Measurements from ENCODE around the gene ZNF438.

The ZNF438 gene

DNA sequence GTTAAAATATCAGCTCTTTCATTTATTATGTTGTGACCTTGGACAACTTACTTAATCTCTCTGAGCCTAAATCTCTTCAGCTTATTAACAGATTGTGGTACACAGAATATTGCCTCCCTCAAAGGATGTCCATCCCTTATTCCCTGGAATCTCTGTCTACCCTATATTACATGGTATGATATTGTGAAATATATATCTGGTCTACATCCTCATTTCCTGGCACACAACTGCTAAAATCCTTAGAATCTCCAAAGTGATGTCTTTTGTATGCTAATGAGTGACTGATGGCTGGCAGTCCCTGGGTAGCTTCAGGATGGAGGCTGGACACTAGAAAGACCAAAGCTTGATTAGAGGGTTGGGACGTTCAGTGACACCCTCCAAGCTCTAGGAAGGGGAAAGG, 25.8 kb downstream of the ZNF438 start:
- Mint-ChIP-seq H3K27ac (peak overlapping the region; percentile 42), H3K36me3 (no peaks in the 10 kb centered on the region), H3K4me3 (no peak overlapping the region), H3K4me1 (peaks cover 18% of the 10 kb centered on the region), H3K9me3 (no peaks in the 10 kb centered on the region), H3K27me3 (no peaks in the 10 kb centered on the region)

DNA sequence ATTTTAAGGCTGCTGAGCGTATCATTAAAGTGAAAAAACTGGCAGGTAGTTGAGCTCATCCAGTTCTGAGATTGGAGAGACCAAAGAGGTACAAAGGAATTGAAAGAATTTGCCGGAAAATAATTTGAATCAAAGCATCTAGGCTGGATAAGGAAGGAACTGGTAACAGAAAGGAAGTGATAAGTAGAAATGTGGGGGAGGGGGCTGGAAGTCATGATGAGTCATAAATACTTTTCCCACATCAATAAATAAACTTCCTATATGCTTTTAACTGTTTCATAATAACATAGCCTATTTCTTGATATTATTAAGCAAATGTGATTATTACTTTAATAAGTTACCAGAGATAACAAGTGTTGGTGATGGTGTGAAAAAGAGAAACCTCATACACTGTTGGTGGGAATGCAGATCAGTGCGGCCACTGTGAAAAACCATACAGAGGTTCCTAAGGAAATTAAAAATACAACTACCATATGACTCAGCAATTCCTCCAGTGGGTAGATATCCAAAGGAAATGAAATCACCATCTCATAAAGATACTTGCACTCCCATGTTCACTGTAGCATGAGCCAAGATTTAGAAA, 27.0 kb downstream of the ZNF438 start:
- Mint-ChIP-seq H3K27ac (no peak overlapping the region), H3K9me3 (no peaks in the 10 kb centered on the region), H3K27me3 (no peaks in the 10 kb centered on the region), H3K4me3 (no peak overlapping the region), H3K36me3 (no peaks in the 10 kb centered on the region), H3K4me1 (peaks cover 26% of the 10 kb centered on the region)

DNA sequence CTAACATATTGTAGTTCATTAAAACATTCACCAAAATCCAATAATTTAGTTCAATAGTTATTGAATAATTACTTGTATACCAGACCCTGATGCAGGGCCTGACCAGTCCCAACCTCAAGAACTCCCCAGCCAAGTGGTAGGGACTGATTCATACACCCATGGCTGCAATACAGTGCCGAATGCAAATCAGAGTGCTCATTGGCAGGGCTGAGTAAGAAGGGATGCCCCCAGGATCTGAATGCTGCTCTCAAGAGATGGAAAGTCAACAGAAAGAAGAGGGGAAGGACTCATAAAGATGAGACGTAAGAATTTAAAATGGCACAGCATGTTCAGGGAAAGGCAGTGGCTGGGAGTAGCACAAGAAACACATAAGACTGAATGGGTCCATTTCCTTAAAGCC, 29.9 kb downstream of the ZNF438 start:
- Mint-ChIP-seq H3K27me3 (no peaks in the 10 kb centered on the region), H3K27ac (no peak overlapping the region), H3K9me3 (no peaks in the 10 kb centered on the region), H3K4me3 (no peak overlapping the region), H3K36me3 (peaks cover 2% of the 10 kb centered on the region), H3K4me1 (peaks cover 49% of the 10 kb centered on the region)

DNA sequence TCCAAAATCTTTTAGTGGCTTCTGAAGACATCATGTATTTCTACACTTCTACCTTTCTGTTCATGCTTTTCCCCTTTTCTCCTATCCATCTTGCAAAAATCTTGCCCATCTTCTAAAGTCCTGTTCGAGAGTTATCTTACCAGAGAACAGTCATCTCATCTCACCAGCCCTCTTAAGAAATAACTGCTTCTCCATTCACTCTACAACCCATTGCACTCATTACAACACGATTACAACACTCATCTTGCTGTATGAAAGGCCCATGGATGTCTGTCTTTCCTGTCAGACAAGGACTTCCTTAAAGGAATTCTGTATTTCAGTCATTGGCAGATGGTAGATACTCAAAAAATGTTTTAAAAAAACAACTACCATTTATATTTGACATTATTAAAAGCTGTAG, 30.8 kb downstream of the ZNF438 start:
- Mint-ChIP-seq H3K27me3 (no peaks in the 10 kb centered on the region), H3K27ac (no peak overlapping the region), H3K4me3 (no peak overlapping the region), H3K4me1 (peaks cover 56% of the 10 kb centered on the region), H3K9me3 (no peaks in the 10 kb centered on the region), H3K36me3 (peaks cover 2% of the 10 kb centered on the region)

DNA sequence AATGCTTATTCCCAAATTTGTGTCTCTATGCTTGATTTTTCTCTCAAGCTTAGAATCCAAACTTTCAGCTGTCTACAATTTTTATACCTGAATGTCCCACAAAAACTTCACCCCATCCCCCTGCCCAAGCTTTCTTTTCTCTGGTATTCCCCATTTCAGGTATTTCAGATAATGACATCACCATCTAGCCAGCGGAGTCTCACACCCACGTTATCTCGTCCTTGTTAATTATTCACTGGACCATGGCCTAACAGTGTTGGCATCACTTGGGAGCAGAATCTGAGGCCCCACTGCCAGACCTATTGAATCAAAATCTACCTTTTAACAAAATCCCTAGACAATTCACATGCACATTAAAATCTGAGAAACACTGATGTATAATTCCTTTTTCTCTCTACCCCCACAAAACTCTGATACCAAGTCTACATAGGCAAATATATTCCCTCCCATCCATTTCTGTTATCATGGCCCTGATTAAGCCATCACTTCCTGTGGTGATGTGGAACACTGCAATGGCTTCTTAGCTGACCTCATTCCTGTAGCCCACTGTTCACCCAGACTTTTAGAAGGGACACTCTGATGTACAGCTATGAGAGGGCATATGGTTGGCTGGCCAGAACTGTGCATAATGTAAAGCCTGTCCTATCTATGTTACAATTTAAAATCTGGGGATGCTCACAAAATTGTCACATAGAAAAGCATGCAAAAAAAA, 31.4 kb downstream of the ZNF438 start:
- Mint-ChIP-seq H3K27me3 (no peaks in the 10 kb centered on the region), H3K4me1 (peaks cover 53% of the 10 kb centered on the region), H3K9me3 (peaks cover 5% of the 10 kb centered on the region), H3K36me3 (peaks cover 2% of the 10 kb centered on the region), H3K4me3 (no peak overlapping the region), H3K27ac (no peak overlapping the region)

DNA sequence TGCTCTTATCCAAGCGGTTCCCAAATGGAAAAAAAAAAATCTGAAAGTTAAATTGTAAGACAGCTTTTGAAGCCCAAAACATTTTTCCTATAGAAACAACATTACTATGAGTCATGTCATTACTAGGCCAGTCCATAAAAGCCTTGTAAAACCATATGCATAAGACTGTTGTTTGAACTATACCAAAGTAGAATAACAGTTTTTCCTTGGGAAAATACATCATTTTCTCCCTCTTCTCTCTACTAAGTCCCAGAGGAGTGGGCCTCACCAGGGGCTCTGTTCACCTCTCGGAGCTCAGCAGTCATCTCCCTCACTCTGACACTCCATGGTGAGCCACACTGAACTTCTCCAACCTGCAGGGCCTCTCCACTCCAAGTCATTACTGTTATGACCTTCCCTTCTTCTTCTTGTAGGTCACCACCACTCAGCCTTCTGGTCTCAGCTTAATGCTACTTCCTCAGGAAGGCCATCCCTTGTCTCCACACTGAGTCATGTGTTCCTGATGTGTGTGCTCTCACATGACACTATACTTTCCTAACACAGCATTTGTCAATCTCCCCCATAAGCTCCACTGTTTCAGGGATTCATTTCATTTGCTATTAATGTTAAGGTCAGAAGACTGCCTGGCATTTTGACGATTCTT, 32.5 kb downstream of the ZNF438 start:
- Mint-ChIP-seq H3K9me3 (peaks cover 5% of the 10 kb centered on the region), H3K36me3 (peaks cover 4% of the 10 kb centered on the region), H3K27me3 (no peaks in the 10 kb centered on the region), H3K4me3 (peak overlapping the region; percentile 80), H3K27ac (peak overlapping the region; percentile 5), H3K4me1 (peaks cover 43% of the 10 kb centered on the region)

DNA sequence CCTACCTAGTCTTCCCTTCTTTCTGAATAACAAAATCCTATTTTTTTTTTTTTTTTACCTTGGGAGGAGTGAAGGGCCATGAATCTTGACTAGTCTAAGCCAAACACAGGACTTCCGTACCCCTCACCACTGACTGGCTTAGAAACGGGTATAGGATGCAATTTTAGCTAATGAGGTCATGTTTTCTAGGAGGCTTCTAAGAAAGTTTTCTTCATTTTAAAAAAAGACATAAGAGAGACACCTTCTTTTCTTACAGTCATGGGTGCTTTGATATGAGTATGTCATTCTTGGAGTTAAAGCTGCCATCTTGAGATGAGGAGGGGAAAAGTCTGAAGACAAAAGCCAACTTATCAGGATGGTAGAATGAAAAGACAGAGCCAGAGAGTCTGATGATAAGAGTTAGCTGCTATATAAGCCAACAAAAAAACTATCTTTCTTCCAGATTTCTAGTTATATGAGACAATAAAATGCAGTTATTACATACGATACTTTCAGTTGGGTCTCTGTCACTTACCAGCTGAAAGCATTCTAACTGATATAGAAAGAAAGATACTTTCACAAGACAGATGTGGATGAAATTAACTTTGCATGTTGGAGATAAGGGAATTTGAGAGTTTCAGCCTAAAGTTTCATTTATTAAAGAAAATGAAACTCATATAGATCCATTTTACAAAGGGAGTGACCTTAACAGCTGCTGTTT, 34.0 kb downstream of the ZNF438 start:
- peak overlapping the region; percentile 24 for H3K27ac Mint-ChIP-seq
- H3K4me1 Mint-ChIP-seq, result peaks cover 39% of the 10 kb centered on the region
- peak overlapping the region; percentile 57 for H3K4me3 Mint-ChIP-seq
- peaks cover 7% of the 10 kb centered on the region for H3K36me3 Mint-ChIP-seq
- peaks cover 5% of the 10 kb centered on the region for H3K9me3 Mint-ChIP-seq
- no peaks in the 10 kb centered on the region for H3K27me3 Mint-ChIP-seq

DNA sequence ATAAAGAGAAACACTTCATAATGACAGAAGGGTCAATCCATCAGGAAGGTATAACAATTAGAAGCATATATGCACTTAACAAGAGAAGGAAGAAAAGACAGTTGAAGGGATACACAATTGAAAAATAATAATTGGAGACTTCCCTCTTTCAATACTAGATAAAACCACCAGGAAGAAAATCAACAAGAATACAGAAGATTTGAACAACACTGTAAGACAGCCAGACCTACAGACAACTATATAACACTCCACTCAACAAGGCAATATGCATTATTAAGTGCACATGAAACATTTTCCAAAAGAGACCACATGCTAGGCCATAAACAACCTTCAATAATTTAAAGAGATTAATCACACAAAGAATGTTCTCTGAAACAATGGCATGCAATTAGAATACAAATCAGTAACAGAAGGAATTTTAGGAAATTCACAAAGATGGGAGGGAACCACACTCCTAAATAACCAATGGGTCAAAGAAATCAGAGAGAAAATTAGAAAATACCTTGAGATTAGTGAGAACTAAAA, 35.1 kb downstream of the ZNF438 start:
- Mint-ChIP-seq H3K9me3 (peaks cover 5% of the 10 kb centered on the region), H3K36me3 (peaks cover 7% of the 10 kb centered on the region), H3K4me3 (no peak overlapping the region), H3K4me1 (peaks cover 39% of the 10 kb centered on the region), H3K27me3 (no peaks in the 10 kb centered on the region), H3K27ac (peak overlapping the region; percentile 14)

DNA sequence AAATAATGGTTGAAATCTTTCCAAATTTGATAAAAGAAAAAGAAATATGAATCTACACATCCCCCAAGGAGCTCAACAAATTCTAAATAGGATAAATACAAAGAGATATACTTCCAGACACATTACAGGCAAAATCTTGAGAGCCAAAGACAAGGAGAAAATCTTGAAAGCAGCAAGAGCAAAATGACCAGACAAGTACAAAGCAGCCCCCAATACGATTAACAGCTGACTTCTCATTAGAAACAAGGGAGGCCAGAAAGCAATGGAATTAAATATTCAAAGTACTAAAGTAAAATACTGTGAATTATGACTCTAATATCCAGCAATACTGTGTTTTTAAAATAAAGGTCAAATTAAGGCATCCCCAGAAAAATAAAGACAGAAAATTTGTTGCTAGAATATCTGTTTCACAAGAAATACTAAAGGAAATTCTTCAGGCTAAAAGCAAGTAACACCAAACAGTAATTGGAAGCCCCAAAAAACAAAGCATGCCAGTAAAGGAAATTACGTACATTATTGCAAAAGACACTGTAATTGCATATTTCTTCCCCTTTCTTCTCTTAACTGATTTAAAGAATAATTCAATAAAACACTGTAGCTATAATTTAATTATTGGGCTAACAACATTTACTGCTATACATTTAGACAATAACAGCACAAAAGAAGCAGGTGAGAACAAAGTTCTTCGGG, 36.4 kb downstream of the ZNF438 start:
- no peak overlapping the region for H3K27ac Mint-ChIP-seq
- no peaks in the 10 kb centered on the region for H3K27me3 Mint-ChIP-seq
- H3K4me1 Mint-ChIP-seq, result peaks cover 33% of the 10 kb centered on the region
- no peak overlapping the region for H3K4me3 Mint-ChIP-seq
- peaks cover 7% of the 10 kb centered on the region for H3K36me3 Mint-ChIP-seq
- peaks cover 5% of the 10 kb centered on the region for H3K9me3 Mint-ChIP-seq

DNA sequence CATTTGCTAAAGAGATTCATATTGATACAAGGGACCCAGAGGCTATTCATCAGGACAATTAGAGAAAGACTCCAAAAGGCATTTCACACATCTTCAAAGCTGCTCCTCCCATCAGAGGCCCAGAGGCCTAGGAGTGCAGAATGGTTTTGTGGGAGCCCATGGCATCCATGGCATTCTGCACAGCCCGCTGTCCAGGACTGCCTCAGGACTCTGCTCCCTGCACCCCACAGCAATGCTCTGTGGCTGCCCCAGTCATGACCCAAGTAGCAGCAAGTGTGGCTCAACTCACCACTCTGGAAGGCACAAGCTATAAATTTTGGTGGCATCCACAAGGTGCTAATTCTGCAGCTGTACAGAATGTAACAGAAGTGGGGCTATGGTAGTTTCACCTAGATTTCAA, 38.5 kb downstream of the ZNF438 start:
- Mint-ChIP-seq H3K27ac (no peak overlapping the region), H3K27me3 (no peaks in the 10 kb centered on the region), H3K36me3 (peaks cover 5% of the 10 kb centered on the region), H3K9me3 (peaks cover 5% of the 10 kb centered on the region), H3K4me1 (peaks cover 19% of the 10 kb centered on the region), H3K4me3 (no peak overlapping the region)

DNA sequence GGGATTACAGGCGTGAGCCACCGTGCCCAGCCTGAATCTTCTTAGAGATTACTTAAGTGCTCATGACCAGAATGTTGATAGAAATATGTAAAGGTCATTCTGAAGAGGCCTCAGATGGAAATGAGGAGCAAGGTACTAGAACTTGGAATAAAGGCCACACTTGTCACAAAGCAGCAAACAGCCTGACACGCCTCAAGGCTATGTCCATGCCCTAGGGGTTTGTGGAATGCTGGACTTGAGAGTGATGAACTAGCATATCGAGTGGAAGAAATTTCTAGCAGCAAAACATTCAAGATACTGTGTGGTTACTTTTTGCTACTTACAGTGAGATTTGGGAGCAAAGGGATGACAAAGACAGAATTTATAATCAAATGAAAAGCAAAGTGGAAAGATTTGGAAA, 39.0 kb downstream of the ZNF438 start:
- Mint-ChIP-seq H3K4me1 (peaks cover 15% of the 10 kb centered on the region), H3K4me3 (no peak overlapping the region), H3K9me3 (peaks cover 5% of the 10 kb centered on the region), H3K27ac (no peak overlapping the region), H3K27me3 (no peaks in the 10 kb centered on the region), H3K36me3 (peaks cover 5% of the 10 kb centered on the region)

DNA sequence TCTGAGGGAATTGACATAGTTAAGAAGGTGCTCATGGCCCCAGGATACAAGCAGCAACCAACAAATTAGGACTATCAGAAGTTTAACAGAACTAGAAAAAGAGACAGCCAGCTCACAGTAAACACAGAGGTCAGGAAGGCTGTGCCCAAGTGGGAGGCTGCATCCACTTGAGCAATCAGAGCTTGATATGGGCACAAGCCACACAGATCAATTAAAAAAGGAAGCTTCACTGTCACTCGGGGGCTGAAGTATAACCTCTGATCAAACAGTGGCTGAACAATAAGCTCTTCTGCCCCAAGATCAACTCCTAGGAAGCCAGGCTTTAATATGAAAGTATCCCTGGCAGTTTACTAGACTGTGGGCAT, 40.0 kb downstream of the ZNF438 start:
- H3K27ac Mint-ChIP-seq, result no peak overlapping the region
- H3K4me1 Mint-ChIP-seq, result peaks cover 6% of the 10 kb centered on the region
- peaks cover 5% of the 10 kb centered on the region for H3K36me3 Mint-ChIP-seq

DNA sequence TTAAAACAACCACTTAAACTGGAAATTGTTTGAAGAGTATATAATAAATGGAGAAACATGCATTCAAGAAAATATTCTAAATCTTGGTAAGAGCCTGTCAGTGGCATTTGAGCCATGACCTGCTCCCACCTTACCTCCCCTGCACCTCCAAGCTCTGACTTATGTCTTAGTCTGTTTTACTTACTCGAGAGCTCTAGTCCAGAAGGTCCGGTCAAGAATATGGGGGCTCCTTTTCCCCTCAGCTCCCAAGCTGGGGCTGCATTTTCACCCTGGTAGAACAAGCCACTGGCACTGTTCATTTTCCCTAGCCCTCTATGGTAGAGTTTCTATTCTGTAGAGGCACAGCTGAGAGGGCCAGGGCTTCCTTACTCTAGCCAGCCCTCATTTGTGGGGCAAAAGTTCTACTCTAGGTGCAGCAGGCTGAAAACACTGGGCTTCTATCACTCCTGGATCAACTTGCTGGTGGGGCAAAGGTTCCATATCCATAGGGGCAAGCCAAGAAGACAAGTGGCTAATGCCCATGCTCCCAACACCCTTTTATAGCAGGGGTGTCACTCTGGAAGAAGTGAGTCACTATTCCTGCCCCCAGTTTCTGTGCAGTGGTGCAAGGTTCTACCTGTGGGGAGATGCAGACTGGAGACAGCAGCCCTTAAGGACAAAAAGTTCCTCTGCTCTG, 40.6 kb downstream of the ZNF438 start:
- Mint-ChIP-seq H3K4me3 (no peak overlapping the region), H3K27ac (no peak overlapping the region), H3K36me3 (peaks cover 5% of the 10 kb centered on the region), H3K9me3 (peaks cover 5% of the 10 kb centered on the region), H3K27me3 (no peaks in the 10 kb centered on the region), H3K4me1 (peaks cover 1% of the 10 kb centered on the region)

More for the DNA sequence above, 40.0 kb downstream of the ZNF438 start:
- Mint-ChIP-seq H3K9me3 (peaks cover 5% of the 10 kb centered on the region), H3K27me3 (no peaks in the 10 kb centered on the region), H3K4me3 (no peak overlapping the region)

DNA sequence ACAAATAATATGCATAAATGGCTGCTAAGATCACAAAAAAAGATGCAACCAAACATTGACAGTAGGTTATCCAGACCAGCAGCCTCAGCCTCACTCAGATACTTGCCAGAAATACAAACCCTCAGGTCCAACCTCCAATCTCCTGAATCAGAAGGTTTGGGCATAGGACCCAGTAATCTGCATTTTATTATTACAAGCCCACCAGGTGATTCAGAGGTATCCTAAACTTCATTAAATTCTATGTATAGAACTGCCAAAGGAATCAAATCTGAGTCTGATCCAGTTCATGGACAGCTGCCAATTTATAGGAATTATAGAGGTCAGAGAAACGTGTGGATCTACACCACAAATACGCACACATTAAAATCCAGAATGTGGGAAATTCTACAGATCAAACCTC, 41.3 kb downstream of the ZNF438 start:
- Mint-ChIP-seq H3K27me3 (no peaks in the 10 kb centered on the region), H3K4me3 (no peak overlapping the region), H3K36me3 (peaks cover 5% of the 10 kb centered on the region), H3K9me3 (peaks cover under 1% of the 10 kb centered on the region), H3K4me1 (no peaks in the 10 kb centered on the region), H3K27ac (no peak overlapping the region)
